Osteocyte (in vitro differentiated cells): Measurements from ENCODE around the gene ANP32B. TPM values are rescaled to one million over a fixed set of nuclear protein-coding genes. Genes with fewer than 3 reads are reported as not detected.
A peak's percentile ranks its signal among the peaks of the same experiment; 100 is the strongest.

Experiments
- DNase-seq: peaks from one replicate; pipeline ENCODE4 v3.0.0; 2021; ENCODE audit warnings: mixed read lengths; ENCODE audit not compliant: unreplicated experiment; ENCODE audit errors: extremely low spot score
- H3K27ac Mint-ChIP-seq: one replicate; pipeline ENCODE4 v1.8.0; 2021; ENCODE audit warnings: mild to moderate bottlenecking, mixed read lengths; ENCODE audit not compliant: unreplicated experiment
- H3K27me3 Mint-ChIP-seq: one replicate; pipeline ENCODE4 v1.8.0; 2021; ENCODE audit warnings: mixed read lengths; ENCODE audit not compliant: unreplicated experiment
- H3K36me3 Mint-ChIP-seq: one replicate; pipeline ENCODE4 v1.8.0; 2021; ENCODE audit warnings: mixed read lengths; ENCODE audit not compliant: unreplicated experiment
- H3K4me1 Mint-ChIP-seq: one replicate; pipeline ENCODE4 v1.8.0; 2021; ENCODE audit warnings: mixed read lengths; ENCODE audit not compliant: unreplicated experiment
- H3K4me3 Mint-ChIP-seq: one replicate; pipeline ENCODE4 v1.8.0; 2021; ENCODE audit warnings: mild to moderate bottlenecking, moderate library complexity, mixed read lengths; ENCODE audit not compliant: unreplicated experiment
- H3K9me3 Mint-ChIP-seq: one replicate; pipeline ENCODE4 v1.8.0; 2021; ENCODE audit warnings: mixed read lengths; ENCODE audit not compliant: unreplicated experiment
- CTCF ChIP-seq: fragments of 200-600 bp; sonication (generic); IDR thresholded peaks from 2 replicates; pipeline ENCODE4 v1.5.0; 2021; ENCODE audit warnings: antibody characterized with exemption, mild to moderate bottlenecking, moderate library complexity
- total RNA-seq: library from RNA; stranded (reverse); gene quantifications from 2 replicates; pipeline ENCODE4 v1.2.1, GENCODE V29; 2021

ANP32B gene
- total RNA-seq, 1 donor from 2014 or later: 114 TPM

GRCh38 chr9:98031935-98032334 is 48.8 kb downstream of the ANP32B start:
- TF ChIP-seq CTCF: no peak
- DNase-seq: no peak
- no peaks in the 10 kb centered on the region for H3K9me3 Mint-ChIP-seq
- H3K36me3 Mint-ChIP-seq: no peaks in the 10 kb centered on the region
- H3K27ac Mint-ChIP-seq: no peak overlapping the region
- no peaks in the 10 kb centered on the region for H3K27me3 Mint-ChIP-seq
- H3K4me3 Mint-ChIP-seq: no peak overlapping the region
- H3K4me1 Mint-ChIP-seq: peaks cover 20% of the 10 kb centered on the region

DNA sequence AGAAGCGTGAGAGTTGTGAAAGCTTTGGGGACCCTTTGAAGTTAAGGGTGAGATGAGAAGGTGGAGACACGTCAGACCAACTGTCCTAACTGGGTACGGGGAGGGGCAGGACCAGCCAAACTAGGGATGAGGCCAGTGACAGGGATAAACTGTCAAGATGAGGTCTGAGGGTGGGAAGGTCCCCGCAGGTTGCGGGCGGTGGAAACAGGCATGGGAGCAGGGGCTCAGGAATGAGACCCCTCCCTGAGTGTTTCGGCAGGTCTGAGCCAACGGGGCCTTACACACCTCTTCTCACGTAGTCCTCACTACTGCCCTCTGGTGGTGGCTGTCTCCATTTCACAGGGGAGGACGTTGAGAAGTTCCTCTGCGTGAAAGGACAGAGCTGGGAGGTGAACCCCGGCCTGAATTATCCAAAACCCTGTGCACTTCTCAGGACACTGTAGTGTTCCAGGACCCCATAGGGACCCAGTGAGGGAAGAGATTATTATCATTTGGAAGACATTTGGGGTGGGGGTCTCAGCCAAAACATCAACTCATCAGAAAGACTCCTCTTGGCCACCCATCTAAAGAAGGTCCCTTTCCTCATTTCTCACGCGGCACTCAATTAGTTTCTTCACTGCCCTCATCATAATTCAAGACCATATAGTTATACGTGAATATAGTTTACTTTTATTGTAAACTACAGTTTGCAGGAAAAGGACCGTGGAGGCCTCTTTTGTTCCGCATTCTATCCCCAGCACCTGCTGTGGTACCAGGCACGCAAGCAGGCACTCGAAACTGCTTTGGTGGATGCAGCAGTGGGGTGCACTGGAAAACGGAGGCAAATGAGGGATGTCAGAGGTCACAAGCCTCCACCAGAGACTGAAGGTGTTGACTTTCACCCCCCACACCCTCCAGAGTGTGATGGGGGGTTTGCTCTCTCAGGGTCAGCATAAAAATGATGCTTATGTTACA is 51.7 kb downstream of the ANP32B start:
- DNase-seq: peak; percentile 91
- peak; percentile 79 for TF ChIP-seq CTCF
- Mint-ChIP-seq H3K27ac (peak overlapping the region; percentile 51), H3K27me3 (peaks cover 2% of the 10 kb centered on the region), H3K36me3 (no peaks in the 10 kb centered on the region), H3K4me1 (peaks cover 23% of the 10 kb centered on the region), H3K9me3 (no peaks in the 10 kb centered on the region), H3K4me3 (no peak overlapping the region)

DNA sequence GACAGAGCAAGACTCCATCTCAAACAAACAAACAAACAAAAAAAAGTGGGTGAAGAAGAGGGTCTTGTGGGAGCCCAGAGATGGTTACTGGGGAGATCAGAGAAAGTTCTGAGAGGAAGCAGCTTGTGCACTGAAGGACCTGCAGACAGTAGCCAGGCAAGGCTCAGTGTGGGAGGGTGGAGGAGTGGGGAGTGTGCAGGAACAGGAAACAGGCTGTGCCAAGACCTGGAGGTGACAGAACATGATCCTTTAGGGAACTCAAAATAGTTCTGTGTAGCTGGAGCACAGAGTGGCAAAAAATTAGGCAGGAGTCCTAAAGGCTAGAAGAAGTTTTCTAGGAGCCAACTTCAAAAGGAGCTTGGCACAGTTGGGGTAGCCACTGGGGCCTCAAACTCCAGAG is 54.2 kb downstream of the ANP32B start:
- TF ChIP-seq CTCF: no peak
- Mint-ChIP-seq H3K27me3 (peaks cover 7% of the 10 kb centered on the region), H3K27ac (no peak overlapping the region), H3K9me3 (no peaks in the 10 kb centered on the region), H3K4me1 (peaks cover 23% of the 10 kb centered on the region), H3K36me3 (no peaks in the 10 kb centered on the region), H3K4me3 (no peak overlapping the region)
- DNase-seq: no peak

- peaks cover 12% of the 10 kb centered on the region for H3K27me3 Mint-ChIP-seq
- no peak for DNase-seq
Measured at GRCh38 chr9:98038958-98039357, 55.8 kb downstream of the ANP32B start.

More at GRCh38 chr9:98038958-98039357, 55.8 kb downstream of the ANP32B start:
- Mint-ChIP-seq H3K4me3 (no peak overlapping the region), H3K9me3 (no peaks in the 10 kb centered on the region), H3K36me3 (no peaks in the 10 kb centered on the region), H3K4me1 (peaks cover 23% of the 10 kb centered on the region), H3K27ac (no peak overlapping the region)
- TF ChIP-seq CTCF: no peak
